Testis (tissue), 3 donors: Measurements from ENCODE around the gene EHD2. TPM values are rescaled to one million over a fixed set of nuclear protein-coding genes. Genes with fewer than 3 reads are reported as not detected.

Experiments
- DNase-seq: peaks from one replicate; pipeline ENCODE4 v3.0.0-alpha.2; 2019
- H3K27ac ChIP-seq, 2 donors: fragments of 200-600 bp; sonication (generic); one replicate each; pipeline ENCODE4 v1.5.1; 2019
- H3K27me3 ChIP-seq: fragments of 200-600 bp; sonication (generic); one replicate; pipeline ENCODE4 v1.5.1; 2019
- H3K36me3 ChIP-seq: fragments of 200-600 bp; sonication (generic); one replicate; pipeline ENCODE4 v1.5.1; 2017; ENCODE audit warnings: low read depth; ENCODE audit errors: missing control alignments
- H3K4me1 ChIP-seq: fragments of 200-600 bp; sonication (generic); one replicate; pipeline ENCODE4 v1.5.1; 2019
- H3K4me3 ChIP-seq, 2 donors: fragments of 200-600 bp; sonication (generic); one replicate each; pipeline ENCODE4 v1.5.1; 2017 to 2019
- H3K9me3 ChIP-seq: fragments of 200-600 bp; sonication (generic); one replicate; pipeline ENCODE4 v1.5.1; 2017
- CTCF ChIP-seq, 3 experiments: fragments of 450-650 bp in 2 of 3; fragments of 200-600 bp in 1 of 3; sonication (generic) in 1 of 3; IDR thresholded peaks; one replicate each; pipeline ENCODE4 v1.5.1; 2016 to 2019; ENCODE audit warnings: antibody characterized with exemption in 3 of 3, mild to moderate bottlenecking in 2 of 3, moderate library complexity in 1 of 3
- POLR2A ChIP-seq: fragments of 450-650 bp; IDR thresholded peaks from one replicate; pipeline ENCODE4 v1.6.1; 2017; ENCODE audit warnings: antibody characterized with exemption, mild to moderate bottlenecking, moderate library complexity
- WGBS, 2 donors: methylation state at CpG; one replicate each; pipeline ENCODE4 v1.1.5; 2018; 5-methylcytosine and 5-hydroxymethylcytosine counted together
- intact Hi-C: fragments of 100-400 bp; cut with DNase I; formaldehyde crosslinking; loops from one replicate; pipeline ENCODE4 v1.15.1; 2023; ENCODE audit warnings: low total_unique reads
- polyA plus RNA-seq: library from polyadenylated mRNA; stranded (reverse); fragments of 350-450 nt; fragmentation: Illumina TruSeq; extraction: RNeasy Lipid Tissue Mini Kit (QIAGEN cat#74804); gene quantifications from one replicate; pipeline ENCODE4 v1.2.3, GENCODE V29; 2014; ENCODE audit warnings: low read depth, low replicate concordance; ENCODE audit not compliant: insufficient read depth
- total RNA-seq, 2 donors: library from RNA; depleted of rRNA; stranded (reverse); fragments of >200 nt; gene quantifications; one replicate each; pipeline ENCODE4 v1.2.3, GENCODE V29; 2016

EHD2 gene
- total and polyA plus RNA-seq, 3 donors from 2014 or later = 26.8 to 37.0 (median 33.9) TPM

GRCh38 chr19:47680858-47681332, 32.3 kb upstream of the EHD2 start:
- Histone ChIP-seq H3K27ac (no peak overlapping the region), H3K27me3 (no peaks in the 10 kb centered on the region), H3K9me3 (no peaks in the 10 kb centered on the region), H3K4me1 (no peaks in the 10 kb centered on the region), H3K4me3 (no peak overlapping the region), H3K36me3 (no peaks in the 10 kb centered on the region)
- 69 to 78% methylated on average over 14 to 24 of the region's 34 CpGs for WGBS, 2 donors
- TF ChIP-seq POLR2A = no peak
- TF ChIP-seq CTCF (IDR thresholded peaks at IDR 0.05) = no peak
- intact Hi-C loops = no loop called here
- no peak for DNase-seq

- Histone ChIP-seq H3K9me3 (no peaks in the 10 kb centered on the region), H3K4me3 (no peak overlapping the region), H3K36me3 (no peaks in the 10 kb centered on the region), H3K4me1 (no peaks in the 10 kb centered on the region), H3K27ac (no peak overlapping the region), H3K27me3 (no peaks in the 10 kb centered on the region)
- no peak for DNase-seq
- intact Hi-C loops = no loop called here
- WGBS, 2 donors = 75 to 81% methylated on average over 6 of the region's 6 CpGs
- TF ChIP-seq POLR2A (no peak), CTCF (IDR thresholded peaks at IDR 0.05) (no peak)
Observed at GRCh38 chr19:47681388-47681787, 31.8 kb upstream of the EHD2 start.

GRCh38 chr19:47681936-47682335, 31.3 kb upstream of the EHD2 start:
- intact Hi-C loops = no loop called here
- Histone ChIP-seq H3K36me3 (no peaks in the 10 kb centered on the region), H3K4me1 (peaks cover 3% of the 10 kb centered on the region), H3K27me3 (no peaks in the 10 kb centered on the region), H3K9me3 (no peaks in the 10 kb centered on the region), H3K27ac (no peak overlapping the region), H3K4me3 (no peak overlapping the region)
- no peak for DNase-seq
- TF ChIP-seq POLR2A = no peak
- TF ChIP-seq CTCF (IDR thresholded peaks at IDR 0.05) = no peak
- 86 to 88% methylated on average over 17 to 23 of the region's 23 CpGs for WGBS, 2 donors

- H3K4me1 ChIP-seq = peaks cover 3% of the 10 kb centered on the region
- no peaks in the 10 kb centered on the region for H3K9me3 ChIP-seq
- H3K36me3 ChIP-seq = no peaks in the 10 kb centered on the region
- WGBS, 2 donors = 75 to 77% methylated on average over 6 of the region's 6 CpGs
- TF ChIP-seq CTCF (IDR thresholded peaks at IDR 0.05) (no peak), POLR2A (no peak)
- no peaks in the 10 kb centered on the region for H3K27me3 ChIP-seq
- intact Hi-C loops = no loop called here
- DNase-seq = no peak
- H3K27ac ChIP-seq = no peak overlapping the region
- no peak overlapping the region for H3K4me3 ChIP-seq
Observed at GRCh38 chr19:47682939-47683338, 30.3 kb upstream of the EHD2 start.

GRCh38 chr19:47686679-47687450, 26.4 kb upstream of the EHD2 start:
- DNase-seq = no peak
- Histone ChIP-seq H3K27me3 (no peaks in the 10 kb centered on the region), H3K27ac (no peak overlapping the region), H3K4me1 (peaks cover 3% of the 10 kb centered on the region), H3K36me3 (no peaks in the 10 kb centered on the region), H3K9me3 (no peaks in the 10 kb centered on the region), H3K4me3 (no peak overlapping the region)
- WGBS, 2 donors = 61 to 79% methylated on average over 7 of the region's 7 CpGs
- intact Hi-C loops = no loop called here
- no peak for TF ChIP-seq POLR2A
- no peak for TF ChIP-seq CTCF (IDR thresholded peaks at IDR 0.05)
